Tibial artery (tissue), 4 donors: Measurements from ENCODE around the gene RORC.

Source experiments
- DNase-seq, 2 donors: peaks; one replicate each; pipeline ENCODE4 v3.0.0-alpha.2; 2019
- H3K27ac ChIP-seq, 2 donors: fragments of 200-600 bp; sonication (generic) in 1 of 2; 1 replicate in 1 of 2; 2 replicates in 1 of 2; pipeline ENCODE4 v1.5.1; 2018 to 2019; ENCODE audit warnings: mild to moderate bottlenecking in 1 of 2
- H3K27me3 ChIP-seq, 2 donors: fragments of 200-600 bp; sonication (generic) in 1 of 2; one replicate each; pipeline versions ENCODE4 v1.5.1 to v1.6.0; 2016 to 2019
- H3K36me3 ChIP-seq, 3 donors: fragments of 200-600 bp; sonication (generic) in 2 of 3; one replicate each; pipeline ENCODE4 v1.5.1; 2016 to 2019; ENCODE audit warnings: mild to moderate bottlenecking in 2 of 3
- H3K4me1 ChIP-seq, 4 donors: fragments of 200-600 bp; sonication (generic) in 2 of 4; 1 replicate in 3 of 4; 2 replicates in 1 of 4; pipeline ENCODE4 v1.5.1; 2016 to 2019
- H3K4me3 ChIP-seq, 2 donors: fragments of 200-600 bp; sonication (generic) in 1 of 2; 1 replicate in 1 of 2; 2 replicates in 1 of 2; pipeline ENCODE4 v1.5.1; 2018 to 2019; ENCODE audit warnings: mild to moderate bottlenecking in 2 of 2
- H3K9me3 ChIP-seq, 3 donors: fragments of 200-600 bp; sonication (generic) in 1 of 3; one replicate each; pipeline ENCODE4 v1.5.1; 2016 to 2019
- CTCF ChIP-seq, 2 experiments: fragments of 200-600 bp in 1 of 2; fragments of 450-650 bp in 1 of 2; IDR thresholded peaks; one replicate each; pipeline ENCODE4 v1.5.1; 2017 to 2019; ENCODE audit warnings: antibody characterized with exemption in 2 of 2, mild to moderate bottlenecking in 1 of 2, moderate library complexity in 1 of 2
- intact Hi-C: fragments of 100-400 bp; cut with DNase I; formaldehyde crosslinking; loops from one replicate; pipeline ENCODE4 v1.15.0; 2023; ENCODE audit warnings: low total_unique reads

RORC gene

GRCh38 chr1:151837197-151837596, 5.6 kb upstream of the RORC start:
- peaks cover 0 to 65% of the 10 kb centered on the region in 2 donors for H3K27me3 ChIP-seq
- peaks cover 0 to 32% (median 26%) of the 10 kb centered on the region in 4 donors for H3K4me1 ChIP-seq
- TF ChIP-seq CTCF (IDR thresholded peaks at IDR 0.05), result no peak
- intact Hi-C loops, result no loop called here
- no peaks in the 10 kb centered on the region for H3K9me3 ChIP-seq
- no peaks in the 10 kb centered on the region for H3K36me3 ChIP-seq
- H3K27ac ChIP-seq, result no peak overlapping the region
- no peak overlapping the region for H3K4me3 ChIP-seq
- DNase-seq, result no peak

GRCh38 chr1:151835596-151835995, 4.0 kb upstream of the RORC start:
- intact Hi-C loops, result no loop called here

GRCh38 chr1:151834239-151834638, 2.6 kb upstream of the RORC start:
- DNase-seq, result no peak
- H3K27ac ChIP-seq, result no peak overlapping the region
- H3K4me3 ChIP-seq, result no peak overlapping the region

More at GRCh38 chr1:151835596-151835995, 4.0 kb upstream of the RORC start:
- peaks cover 0 to 78% of the 10 kb centered on the region in 2 donors for H3K27me3 ChIP-seq
- DNase-seq, result no peak
- H3K4me1 ChIP-seq, result peaks cover 0 to 32% (median 26%) of the 10 kb centered on the region in 4 donors
- TF ChIP-seq CTCF (IDR thresholded peaks at IDR 0.05), result no peak
- H3K9me3 ChIP-seq, result no peaks in the 10 kb centered on the region
- no peak overlapping the region for H3K27ac ChIP-seq
- H3K4me3 ChIP-seq, result no peak overlapping the region
- H3K36me3 ChIP-seq, result no peaks in the 10 kb centered on the region

GRCh38 chr1:151833172-151833900, 1.7 kb upstream of the RORC start:
- Histone ChIP-seq H3K27ac (no peak overlapping the region), H3K4me1 (peaks cover 0 to 27% (median 8%) of the 10 kb centered on the region in 4 donors), H3K9me3 (no peaks in the 10 kb centered on the region), H3K4me3 (no peak overlapping the region), H3K27me3 (peaks cover 0 to 67% of the 10 kb centered on the region in 2 donors), H3K36me3 (no peaks in the 10 kb centered on the region)
- intact Hi-C loops, result no loop called here
- TF ChIP-seq CTCF (IDR thresholded peaks at IDR 0.05), result no peak
- DNase-seq, result no peak

More at GRCh38 chr1:151834239-151834638, 2.6 kb upstream of the RORC start:
- Histone ChIP-seq H3K36me3 (no peaks in the 10 kb centered on the region), H3K27me3 (peaks cover 0 to 74% of the 10 kb centered on the region in 2 donors), H3K9me3 (no peaks in the 10 kb centered on the region), H3K4me1 (peaks cover 0 to 29% (median 17%) of the 10 kb centered on the region in 4 donors)
- no peak for TF ChIP-seq CTCF (IDR thresholded peaks at IDR 0.05)
- intact Hi-C loops, result no loop called here

- Histone ChIP-seq H3K4me1 (peaks cover 0 to 21% (median under 1%) of the 10 kb centered on the region in 4 donors), H3K27ac (no peak overlapping the region), H3K9me3 (no peaks in the 10 kb centered on the region), H3K4me3 (no peak overlapping the region), H3K36me3 (no peaks in the 10 kb centered on the region), H3K27me3 (peaks cover 0 to 67% of the 10 kb centered on the region in 2 donors)
- TF ChIP-seq CTCF (IDR thresholded peaks at IDR 0.05), result no peak
- DNase-seq, result no peak
- intact Hi-C loops, result no loop called here
Observed at GRCh38 chr1:151832318-151832980, 847 bp upstream of the RORC start.
